BJ (cell line): ENCODE results near the gene PUS7. TPM values are rescaled to one million over a fixed set of nuclear protein-coding genes. Genes with fewer than 3 reads are reported as not detected.
"Not testable (repeated sequence)": the region's sequence is repeated elsewhere in the genome, so short reads cannot be mapped to it uniquely, and the experiment has no call there.

ENCODE experiments used
- CTCF ChIA-PET: fragments of 350-600 bp; formaldehyde crosslinking; extraction: SDS; loops from one replicate; lab custom pipeline; 2021; ENCODE audit warnings: antibody characterized with exemption, inconsistent platforms; lab: Yijun Ruan, JAX
- POLR2A ChIA-PET: fragments of 300-600 bp; sonication (Branson Sonifier 250); formaldehyde crosslinking; extraction: SDS; loops from one replicate; lab custom pipeline; 2021; ENCODE audit warnings: antibody characterized with exemption; lab: Charles Lee
- DNase-seq: peaks from one replicate; pipeline ENCODE4 v3.0.0-alpha.2; 2011; ENCODE audit warnings: low read depth
- H3K27me3 ChIP-seq: 2 replicates; pipeline ENCODE4 v1.6.0; 2011; ENCODE audit warnings: low read length; ENCODE audit not compliant: control insufficient read depth, insufficient read depth
- H3K36me3 ChIP-seq: 2 replicates; pipeline ENCODE4 v1.5.1; 2011; ENCODE audit warnings: low read length; ENCODE audit not compliant: control insufficient read depth, insufficient read depth
- H3K4me3 ChIP-seq: 2 replicates; pipeline ENCODE4 v1.5.1; 2011; ENCODE audit warnings: low read depth, mild to moderate bottlenecking, control low read depth, low read length
- polyA plus RNA-seq: library from polyadenylated mRNA; depleted of rRNA; stranded (reverse); fragments of >200 nt; gene quantifications from 2 replicates; pipeline ENCODE4 v1.2.3, GENCODE V29; 2011
- TF ChIP-seq, protein P1 (sequence below): IDR thresholded peaks from 2 replicates; pipeline ENCODE4 v1.5.1; 2011; ENCODE audit warnings: low read depth, mild to moderate bottlenecking, control low read depth, inconsistent platforms, low read length, moderate library complexity; ENCODE audit not compliant: insufficient read depth

The PUS7 gene
- polyA plus RNA-seq, 1 experiment, result 5.2 TPM

DNA sequence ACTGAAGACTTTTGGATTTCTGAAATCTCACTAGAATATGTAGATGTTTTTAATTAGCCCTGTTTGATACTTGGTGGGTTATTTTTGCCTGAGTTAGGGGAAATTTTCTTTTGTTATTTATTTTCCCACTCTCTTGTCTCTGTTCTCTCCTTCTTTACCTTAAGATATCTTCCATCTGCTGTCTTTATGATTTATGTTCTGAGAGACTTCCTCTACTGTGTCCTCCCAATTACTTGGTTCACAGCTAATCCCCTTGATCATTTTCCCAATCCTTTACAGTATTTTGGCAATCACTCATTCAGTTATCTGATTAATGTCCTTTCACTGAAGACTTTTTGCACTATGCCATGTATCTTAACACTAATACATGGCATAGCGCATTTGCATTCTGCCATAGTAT lies 83.8 kb downstream of the PUS7 start:
- CTCF ChIA-PET, result interaction anchor here (0.6 to 1.3 kb wide), 5 partner anchors 8 to 1991 kb away, joined by 3 to 5 read pairs (median 3); no protein-coding TSS in a partner anchor

DNA sequence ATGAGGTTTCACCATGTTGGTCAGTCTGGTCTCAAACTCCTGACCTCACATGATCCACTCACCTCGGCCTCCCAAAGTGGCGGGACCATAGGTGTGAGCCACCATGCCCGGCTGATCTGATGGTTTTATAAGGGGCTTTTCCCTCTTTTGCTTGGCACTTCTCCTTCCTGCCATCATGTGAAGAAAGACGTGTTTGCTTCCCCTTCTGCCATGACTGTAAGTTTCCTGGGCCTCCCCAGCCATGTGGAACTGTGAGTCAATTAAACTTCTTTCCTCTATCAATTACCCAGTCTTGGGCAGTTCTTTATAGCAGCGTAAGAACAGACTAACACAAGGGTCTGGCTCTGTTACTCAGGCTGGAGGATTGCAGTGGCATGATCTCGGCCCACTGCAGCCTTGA lies 84.7 kb downstream of the PUS7 start:
- POLR2A ChIA-PET, CTCF ChIA-PET, H3K27me3 ChIP-seq, H3K4me3 ChIP-seq, H3K36me3 ChIP-seq, DNase-seq: not testable (repeated sequence)

More for the DNA sequence above, 83.8 kb downstream of the PUS7 start:
- POLR2A ChIA-PET, result no interaction called here
- no peak overlapping the region for H3K4me3 ChIP-seq
- TF ChIP-seq, protein P1, sequence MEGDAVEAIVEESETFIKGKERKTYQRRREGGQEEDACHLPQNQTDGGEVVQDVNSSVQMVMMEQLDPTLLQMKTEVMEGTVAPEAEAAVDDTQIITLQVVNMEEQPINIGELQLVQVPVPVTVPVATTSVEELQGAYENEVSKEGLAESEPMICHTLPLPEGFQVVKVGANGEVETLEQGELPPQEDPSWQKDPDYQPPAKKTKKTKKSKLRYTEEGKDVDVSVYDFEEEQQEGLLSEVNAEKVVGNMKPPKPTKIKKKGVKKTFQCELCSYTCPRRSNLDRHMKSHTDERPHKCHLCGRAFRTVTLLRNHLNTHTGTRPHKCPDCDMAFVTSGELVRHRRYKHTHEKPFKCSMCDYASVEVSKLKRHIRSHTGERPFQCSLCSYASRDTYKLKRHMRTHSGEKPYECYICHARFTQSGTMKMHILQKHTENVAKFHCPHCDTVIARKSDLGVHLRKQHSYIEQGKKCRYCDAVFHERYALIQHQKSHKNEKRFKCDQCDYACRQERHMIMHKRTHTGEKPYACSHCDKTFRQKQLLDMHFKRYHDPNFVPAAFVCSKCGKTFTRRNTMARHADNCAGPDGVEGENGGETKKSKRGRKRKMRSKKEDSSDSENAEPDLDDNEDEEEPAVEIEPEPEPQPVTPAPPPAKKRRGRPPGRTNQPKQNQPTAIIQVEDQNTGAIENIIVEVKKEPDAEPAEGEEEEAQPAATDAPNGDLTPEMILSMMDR, result no peak
- no peaks in the 10 kb centered on the region for H3K36me3 ChIP-seq
- DNase-seq, result no peak
- no peaks in the 10 kb centered on the region for H3K27me3 ChIP-seq

DNA sequence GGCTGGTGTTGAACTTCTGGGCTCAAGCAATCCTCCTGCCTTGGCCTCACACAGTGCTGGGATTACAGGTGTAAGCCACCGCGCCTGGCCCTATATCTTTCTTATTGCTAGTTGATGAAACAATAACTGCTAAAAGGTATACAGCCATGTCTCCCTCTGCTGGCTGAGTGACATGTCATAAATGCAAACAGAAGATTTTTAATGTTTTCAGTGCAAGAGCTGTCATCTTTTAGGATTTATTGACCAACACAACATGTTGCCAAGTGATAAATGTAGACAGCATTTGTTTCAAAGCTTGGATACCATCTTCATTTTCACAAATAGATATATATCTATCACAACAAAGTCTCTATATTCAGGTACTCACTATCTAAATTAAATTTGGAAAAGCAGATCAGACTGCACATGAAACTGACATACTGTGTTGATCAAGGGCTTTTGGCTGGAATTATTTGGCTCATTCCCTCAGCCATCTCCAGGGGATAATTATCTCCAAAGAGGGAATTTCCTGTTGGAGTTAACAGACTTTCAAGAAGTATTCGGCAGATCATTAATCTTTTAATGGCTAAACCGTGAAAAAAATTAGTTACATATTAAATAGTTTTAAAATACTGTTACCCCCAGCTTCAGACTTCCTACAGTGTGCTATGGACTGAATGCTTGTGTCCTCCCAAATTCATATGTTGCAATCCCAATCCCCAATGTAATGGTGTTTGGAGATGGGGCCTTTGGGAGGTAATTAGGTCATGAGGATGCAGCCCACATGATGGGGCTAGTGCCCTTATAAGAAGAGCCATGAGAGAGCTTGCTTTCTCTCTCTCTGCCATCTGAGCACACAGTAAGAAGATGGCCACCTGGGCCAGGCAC lies 92.1 kb downstream of the PUS7 start:
- DNase-seq, result no peak
- Histone ChIP-seq H3K4me3 (no peak overlapping the region), H3K36me3 (no peaks in the 10 kb centered on the region), H3K27me3 (no peaks in the 10 kb centered on the region)
- ChIA-PET POLR2A (no interaction called here), CTCF (interaction anchor here (0.6 to 2.2 kb wide), 15 partner anchors 9 to 449 kb away, joined by 3 to 11 read pairs (median 4); no protein-coding TSS in a partner anchor)
- TF ChIP-seq, protein P1, result peak; percentile 47

DNA sequence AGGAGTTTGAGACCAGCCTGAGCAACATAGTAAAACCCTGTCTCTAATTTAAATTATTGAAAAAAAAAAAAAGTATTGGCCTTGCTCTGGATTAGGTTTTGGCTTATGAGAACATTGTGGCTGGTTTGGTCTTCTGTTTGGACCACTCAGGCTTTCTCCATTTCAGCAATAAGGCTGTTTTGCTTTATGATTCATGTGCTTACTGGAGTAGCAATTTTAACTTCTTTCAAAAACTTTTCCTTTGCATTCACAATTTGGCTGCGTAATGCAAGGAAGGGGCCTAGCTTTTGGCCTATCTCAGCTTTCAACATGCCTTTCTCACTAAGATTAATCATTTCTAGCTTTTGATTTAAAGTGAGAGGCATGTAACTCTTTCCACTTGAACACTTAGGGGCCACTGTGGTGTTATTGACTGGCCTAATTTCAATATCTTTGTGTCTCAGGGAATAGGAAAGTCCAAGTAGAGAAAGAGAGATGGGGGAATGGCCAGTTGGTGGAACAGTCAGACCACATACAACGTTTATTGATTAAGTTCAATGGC lies 95.4 kb downstream of the PUS7 start:
- Histone ChIP-seq H3K36me3 (no peaks in the 10 kb centered on the region), H3K27me3 (0 out of 2 replicates have a peak, but pooled peaks cover 3% of the 10 kb centered on the region), H3K4me3 (no peak overlapping the region)
- no peak for DNase-seq
- ChIA-PET CTCF (interaction anchor here (0.6 to 3.0 kb wide), 2 partner anchors 13 to 25 kb away, joined by 3 to 13 read pairs; no protein-coding TSS in a partner anchor), POLR2A (no interaction called here)
- TF ChIP-seq, protein P1, result no peak

DNA sequence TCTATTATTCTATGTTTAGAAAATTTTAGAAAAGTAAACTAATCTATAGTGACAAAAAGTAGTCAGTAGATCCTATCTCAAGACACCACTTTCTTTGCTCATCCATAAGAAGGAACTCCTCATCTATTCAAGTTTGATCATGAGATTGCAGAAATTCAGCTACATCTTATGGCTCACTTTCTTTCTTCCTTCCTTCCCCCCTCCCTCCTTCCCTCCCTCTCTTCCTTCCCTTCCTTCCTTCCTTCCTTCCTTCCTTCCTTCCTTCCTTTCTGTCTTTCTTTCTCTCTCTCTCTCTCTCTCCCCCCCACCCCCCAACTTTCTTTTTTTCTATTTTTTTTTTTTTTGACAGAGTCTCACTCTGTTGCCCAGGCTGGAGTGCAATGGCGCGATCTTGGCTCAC lies 98.1 kb downstream of the PUS7 start:
- ChIA-PET CTCF (no interaction called here), POLR2A (interaction anchor here (0.6 kb wide), 1 partner anchor 21 kb away, joined by 5 read pairs; no protein-coding TSS in a partner anchor)
- no peak for DNase-seq
- TF ChIP-seq, protein P1, result no peak
- Histone ChIP-seq H3K4me3 (no peak overlapping the region), H3K27me3 (0 out of 2 replicates have a peak, but pooled peaks cover 3% of the 10 kb centered on the region), H3K36me3 (no peaks in the 10 kb centered on the region)
